Measurements from ENCODE around the gene ATRNL1.

- TF ChIP-seq POLR2A (IDR thresholded peaks at IDR 0.05) (no peak), CTCF (IDR thresholded peaks at IDR 0.05) (no peak), EP300 (IDR thresholded peaks at IDR 0.05) (no peak), POLR2AphosphoS5 (IDR thresholded peaks at IDR 0.05) (no peak)
Observed at GRCh38 chr10:115572740-115573455, 479.7 kb downstream of the ATRNL1 start.
